H1 (cell line): ENCODE results near the gene GARS1. TPM values are rescaled to one million over a fixed set of nuclear protein-coding genes. Genes with fewer than 3 reads are reported as not detected.
A peak's percentile ranks its signal among the peaks of the same experiment; 100 is the strongest.

Source experiments
- CTCF ChIA-PET: fragments of 300-600 bp; sonication (Branson Sonifier 250); formaldehyde crosslinking; loops from one replicate; lab custom pipeline; 2021; ENCODE audit not compliant: partially characterized antibody; lab: Charles Lee
- POLR2A ChIA-PET: fragments of 300-600 bp; sonication (Branson Sonifier 250); formaldehyde crosslinking; loops from one replicate; lab custom pipeline; 2021; ENCODE audit warnings: inconsistent platforms; ENCODE audit not compliant: partially characterized antibody; lab: Charles Lee
- DNase-seq, 2 experiments: peaks; one replicate each; pipeline versions ENCODE4 v3.0.0 to v3.0.0-alpha.2; 2010 to 2022; ENCODE audit warnings: low spot score in 2 of 2, low read depth in 1 of 2, mixed read lengths in 1 of 2
- FAIRE-seq: peaks from 2 replicates; lab custom pipeline; 2011; peaks lifted over from hg19 to GRCh38; lab: Jason Lieb, UNC
- H2AFZ ChIP-seq: 2 replicates; pipeline ENCODE4 v1.8.1; 2012; ENCODE audit warnings: low read length, inconsistent platforms
- H2AK5ac ChIP-seq: 2 replicates; pipeline ENCODE4 v1.6.1; 2013; ENCODE audit warnings: low read depth, low read length
- H2BK120ac ChIP-seq: replicated peaks from 2 replicates; pipeline ENCODE3; 2013; ENCODE audit warnings: low read depth, low read length, inconsistent platforms
- H2BK12ac ChIP-seq: 2 replicates; pipeline ENCODE4 v1.6.1; 2013; ENCODE audit warnings: low read depth, low read length
- H2BK15ac ChIP-seq: 2 replicates; pipeline ENCODE4 v1.6.1; 2013; ENCODE audit warnings: low read length
- H2BK20ac ChIP-seq: 2 replicates; pipeline ENCODE4 v1.6.1; 2013; ENCODE audit warnings: low read length
- H2BK5ac ChIP-seq: 2 replicates; pipeline ENCODE4 v1.6.1; 2013; ENCODE audit warnings: low read depth, low read length
- H3K14ac ChIP-seq: 2 replicates; pipeline ENCODE4 v1.6.1; 2013; ENCODE audit warnings: inconsistent platforms; ENCODE audit not compliant: insufficient read length
- H3K18ac ChIP-seq: 2 replicates; pipeline ENCODE4 v1.6.1; 2013; ENCODE audit warnings: low read length; ENCODE audit errors: extremely low read depth
- H3K23ac ChIP-seq: 2 replicates; pipeline ENCODE4 v1.6.1; 2013; ENCODE audit warnings: inconsistent platforms; ENCODE audit not compliant: insufficient read length
- H3K23me2 ChIP-seq: 2 replicates; pipeline ENCODE4 v1.6.1; 2013; ENCODE audit warnings: low read depth, low read length
- H3K27ac ChIP-seq: 2 replicates; pipeline ENCODE4 v1.6.1; 2011; ENCODE audit warnings: low read depth, low read length, inconsistent platforms
- H3K27me3 ChIP-seq, 4 experiments: replicated peaks in 1 of 4; 1 replicate in 1 of 4; 2 replicates in 3 of 4; pipeline versions ENCODE4 v1.6.1 to v1.8.1; 2011 to 2013; ENCODE audit warnings: low read length in 3 of 4, mild to moderate bottlenecking in 3 of 4, inconsistent platforms in 2 of 4, mixed read lengths in 2 of 4, moderate library complexity in 1 of 4; ENCODE audit not compliant: control insufficient read depth in 3 of 4, insufficient read depth in 3 of 4; ENCODE audit errors: extremely low read depth in 1 of 4
- H3K36me3 ChIP-seq, 4 experiments: 2 replicates each; pipeline versions ENCODE4 v1.6.1 to v1.8.1; 2011 to 2013; ENCODE audit warnings: mild to moderate bottlenecking in 4 of 4, low read length in 3 of 4, moderate library complexity in 2 of 4, control low read depth in 1 of 4, inconsistent platforms in 1 of 4; ENCODE audit not compliant: insufficient read depth in 4 of 4, control insufficient read depth in 2 of 4
- H3K4ac ChIP-seq: replicated peaks from 2 replicates; pipeline ENCODE3; 2013; ENCODE audit warnings: low read length, low read depth, mixed read lengths, inconsistent platforms; ENCODE audit not compliant: insufficient read length
- H3K4me1 ChIP-seq, 4 experiments: replicated peaks in 1 of 4; 1 replicate in 1 of 4; 2 replicates in 3 of 4; pipeline versions ENCODE4 v1.6.1 to v1.8.1; 2011 to 2013; ENCODE audit warnings: low read length in 3 of 4, inconsistent platforms in 2 of 4, mixed read lengths in 1 of 4; ENCODE audit not compliant: insufficient read depth in 4 of 4, control insufficient read depth in 3 of 4
- H3K4me2 ChIP-seq, 2 experiments: 2 replicates each; pipeline versions ENCODE4 v1.6.1 to v1.8.1; 2011 to 2013; ENCODE audit warnings: low read depth in 2 of 2, low read length in 2 of 2, control low read depth in 1 of 2, inconsistent platforms in 1 of 2, mild to moderate bottlenecking in 1 of 2; ENCODE audit not compliant: insufficient read depth in 1 of 2
- H3K4me3 ChIP-seq, 4 experiments: fragments of 200-600, 300-600 bp in 1 of 4; sonication (generic), shearing (Covaris generic), sonication (Bioruptor Twin) in 1 of 4; 2 replicates each; pipeline versions ENCODE4 v1.5.1 to v1.8.1; 2011 to 2016; ENCODE audit warnings: low read length in 4 of 4, low read depth in 3 of 4, control low read depth in 2 of 4, inconsistent platforms in 2 of 4, mild to moderate bottlenecking in 2 of 4, mixed read lengths in 1 of 4, moderate library complexity in 1 of 4; ENCODE audit not compliant: insufficient read depth in 2 of 4; ENCODE audit errors: extremely low read depth in 1 of 4
- H3K56ac ChIP-seq: replicated peaks from 2 replicates; pipeline ENCODE3; 2013; ENCODE audit warnings: low read depth, mild to moderate bottlenecking, mixed read lengths, low read length, inconsistent platforms; ENCODE audit not compliant: insufficient read length
- H3K79me1 ChIP-seq: 2 replicates; pipeline ENCODE4 v1.6.1; 2013; ENCODE audit warnings: low read depth, low read length, control low read depth
- H3K79me2 ChIP-seq, 2 experiments: 2 replicates each; pipeline versions ENCODE4 v1.6.1 to v1.8.1; 2012 to 2013; ENCODE audit warnings: low read length in 2 of 2, mild to moderate bottlenecking in 2 of 2, inconsistent platforms in 1 of 2; ENCODE audit not compliant: insufficient read depth in 2 of 2, control insufficient read depth in 1 of 2
- H3K9ac ChIP-seq, 4 experiments: replicated peaks in 1 of 4; 1 replicate in 1 of 4; 2 replicates in 3 of 4; pipeline versions ENCODE4 v1.6.1 to v1.8.1; 2011 to 2013; ENCODE audit warnings: low read depth in 3 of 4, low read length in 3 of 4, control low read depth in 2 of 4, mild to moderate bottlenecking in 2 of 4, moderate library complexity in 2 of 4, inconsistent platforms in 1 of 4; ENCODE audit errors: extremely low read depth in 1 of 4
- H3K9me3 ChIP-seq, 2 experiments: 2 replicates each; pipeline versions ENCODE4 v1.6.1 to v1.8.1; 2012 to 2013; ENCODE audit warnings: mild to moderate bottlenecking in 2 of 2, moderate library complexity in 2 of 2, control low read depth in 1 of 2, inconsistent platforms in 1 of 2, low read depth in 1 of 2, low read length in 1 of 2, mixed read lengths in 1 of 2; ENCODE audit not compliant: insufficient read depth in 2 of 2
- H4K20me1 ChIP-seq, 2 experiments: replicated peaks in 1 of 2; 2 replicates each; pipeline versions ENCODE3 to v1.8.1; 2011 to 2013; ENCODE audit warnings: inconsistent platforms in 2 of 2, low read length in 2 of 2, mild to moderate bottlenecking in 1 of 2; ENCODE audit not compliant: insufficient read depth in 2 of 2, control insufficient read depth in 1 of 2
- H4K5ac ChIP-seq: 2 replicates; pipeline ENCODE4 v1.6.1; 2013; ENCODE audit warnings: low read length, low read depth, mixed read lengths, inconsistent platforms; ENCODE audit not compliant: insufficient read length
- H4K8ac ChIP-seq: 2 replicates; pipeline ENCODE4 v1.8.0; 2013; ENCODE audit warnings: mild to moderate bottlenecking, moderate library complexity, low read length, inconsistent platforms; ENCODE audit not compliant: insufficient read depth; ENCODE audit errors: extremely low read depth
- H4K91ac ChIP-seq: replicated peaks from 2 replicates; pipeline ENCODE3; 2013; ENCODE audit warnings: low read length, mixed read lengths, inconsistent platforms; ENCODE audit not compliant: insufficient read length
- ASH2L ChIP-seq: fragments of 200-600, 300-600 bp; sonication (generic); IDR thresholded peaks from one replicate; pipeline ENCODE4 v1.7.1; 2017; ENCODE audit warnings: low read length
- BCL11A ChIP-seq, 2 experiments: IDR thresholded peaks; one replicate each; pipeline ENCODE4 v1.6.1; 2011; ENCODE audit warnings: low read depth in 2 of 2, low read length in 2 of 2, mild to moderate bottlenecking in 2 of 2
- CHD1 ChIP-seq: IDR thresholded peaks from 2 replicates; pipeline ENCODE4 v1.6.1; 2012; ENCODE audit warnings: low read depth, low read length, improper control_type of control experiment
- JUND ChIP-seq: IDR thresholded peaks from 2 replicates; pipeline ENCODE4 v1.6.1; 2011; ENCODE audit warnings: mild to moderate bottlenecking, improper control_type of control experiment, low read length
- NRF1 ChIP-seq: IDR thresholded peaks from 2 replicates; pipeline ENCODE4 v1.6.1; 2011; ENCODE audit warnings: mild to moderate bottlenecking, low read depth, low read length, improper control_type of control experiment
- SP1 ChIP-seq: IDR thresholded peaks from 2 replicates; pipeline ENCODE4 v1.6.1; 2011; ENCODE audit warnings: low read depth, low read length
- TAF1 ChIP-seq: IDR thresholded peaks from 2 replicates; pipeline ENCODE4 v1.6.1; 2011; ENCODE audit warnings: mild to moderate bottlenecking, low read depth, low read length
- TCF12 ChIP-seq: IDR thresholded peaks from 2 replicates; pipeline ENCODE4 v1.6.1; 2011; ENCODE audit warnings: low read depth, mild to moderate bottlenecking, low read length
- YY1 ChIP-seq: IDR thresholded peaks from 2 replicates; pipeline ENCODE4 v1.6.1; 2011; ENCODE audit warnings: low read depth, mild to moderate bottlenecking, low read length
- WGBS, 2 experiments: shearing (Covaris generic) in 1 of 2; methylation state at CpG; one replicate each; pipeline versions ENCODE4 v1.1.6 to v1.1.7; 2013 to 2015; ENCODE audit warnings: low lambda C conversion rate in 2 of 2, mixed read lengths in 2 of 2, inconsistent platforms in 1 of 2, low coverage in 1 of 2, missing lambda C conversion rate in 1 of 2; ENCODE audit not compliant: insufficient replicate concordance in 2 of 2, insufficient coverage in 1 of 2, insufficient read length in 1 of 2; ENCODE audit errors: extremely low coverage in 1 of 2, missing lambda C conversion rate in 1 of 2; 5-methylcytosine and 5-hydroxymethylcytosine counted together
- polyA plus RNA-seq, 7 experiments: library from polyadenylated mRNA; depleted of rRNA in 3 of 7; stranded (reverse) in 5 of 7; unstranded in 2 of 7; fragments of >200 nt in 5 of 7; fragments of 200-250 nt in 2 of 7; gene quantifications; 1 replicate in 5 of 7; 2 replicates in 1 of 7; 4 replicates in 1 of 7; pipeline versions ENCODE4 v1.2.1 to v1.2.3, GENCODE V29; 2011 to 2013; ENCODE audit warnings: missing spikeins in 2 of 7, mixed read lengths in 2 of 7
- total RNA-seq: library from RNA; stranded (reverse); fragmentation: NEBNext Ultra II Directional; extraction: Animal tissue kit (Norgen Biotek cat#: 25700); gene quantifications from 2 replicates; pipeline ENCODE4 v1.2.1, GENCODE V29; 2021

GARS1 gene
- total and polyA plus RNA-seq, 2 of the 8 experiments (the other 6 are each of a cell fraction or from before 2014, with no cell fraction given), result 270 to 476 TPM

DNA sequence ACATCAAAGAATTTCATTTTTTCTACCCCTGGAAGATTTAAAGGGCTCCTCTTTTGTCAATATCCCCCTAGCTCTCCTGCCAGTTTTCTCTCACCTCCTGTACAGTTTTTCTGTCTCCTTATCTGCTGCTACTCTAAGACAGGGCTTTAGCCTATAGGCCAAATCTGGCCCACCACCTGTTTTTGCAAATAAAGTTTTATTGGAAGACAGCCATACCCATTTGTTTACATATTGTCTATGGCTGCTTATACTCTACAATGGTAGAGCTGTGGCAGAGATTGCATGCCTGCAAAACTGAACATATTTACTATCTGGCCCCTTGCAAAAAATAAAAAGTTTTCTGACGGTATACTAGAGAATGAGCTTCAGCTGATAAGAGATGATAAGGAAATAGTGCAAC is 37.4 kb upstream of the GARS1 start:
- H4K91ac ChIP-seq, result no peak overlapping the region
- no peak overlapping the region for H4K8ac ChIP-seq
- no peak overlapping the region for H2BK20ac ChIP-seq
- H3K18ac ChIP-seq, result no peak overlapping the region
- no peak overlapping the region for H2BK12ac ChIP-seq
- H3K14ac ChIP-seq, result no peak overlapping the region
- H3K79me2 ChIP-seq, result no peaks in the 10 kb centered on the region
- H3K27ac ChIP-seq, result no peak overlapping the region
- no peak overlapping the region for H3K4me3 ChIP-seq
- no peaks in the 10 kb centered on the region for H3K79me1 ChIP-seq
- no peak overlapping the region for H2AFZ ChIP-seq
- no peaks in the 10 kb centered on the region for H3K23me2 ChIP-seq
- H4K5ac ChIP-seq, result no peak overlapping the region
- no peak overlapping the region for H3K56ac ChIP-seq
- CTCF ChIA-PET, result interaction anchor here (0.5 to 11.1 kb wide), 5 partner anchors 8 to 393 kb away, joined by 3 to 214 read pairs (median 4); no protein-coding TSS in a partner anchor
- H2BK5ac ChIP-seq, result no peak overlapping the region
- H3K4me1 ChIP-seq, result peaks cover 0 to 4% (median 3%) of the 10 kb centered on the region in 4 experiments; a peak in 4 of 7 replicates
- 100% methylated on average over 1 of the region's 1 CpG; no CpG with 5 or more reads in 1 of the 2 experiments for WGBS, 2 experiments
- H2BK15ac ChIP-seq, result no peak overlapping the region
- H3K23ac ChIP-seq, result no peak overlapping the region
- DNase-seq, result no peak
- no peaks in the 10 kb centered on the region for H4K20me1 ChIP-seq
- H2AK5ac ChIP-seq, result no peak overlapping the region
- no peaks in the 10 kb centered on the region for H3K27me3 ChIP-seq
- H3K9ac ChIP-seq, result no peak overlapping the region
- H3K4ac ChIP-seq, result no peak overlapping the region
- POLR2A ChIA-PET, result interaction anchor here (1.1 kb wide), 1 partner anchor 39 kb away, joined by 3 read pairs; no protein-coding TSS in a partner anchor
- no peak for FAIRE-seq
- no peaks in the 10 kb centered on the region for H3K36me3 ChIP-seq
- H3K9me3 ChIP-seq, result no peaks in the 10 kb centered on the region
- H3K4me2 ChIP-seq, result peak overlapping the region in 1 of 2 experiments; percentile 52; a peak in 1 of 4 replicates
- H2BK120ac ChIP-seq, result no peak overlapping the region
- TF ChIP-seq CHD1 (no peak), TCF12 (no peak), TAF1 (no peak), YY1 (no peak), NRF1 (no peak), BCL11A (IDR thresholded peaks at IDR 0.05; ENCODE audit: low read depth in 2 of 2, low read length in 2 of 2) (no peak), SP1 (no peak), ASH2L (no peak), JUND (no peak)
